NCI-H510A treated with DMSO at 0.1 percent for 48 hours (cell line): ENCODE measurements around the gene IER2.
"Not testable (repeated sequence)": the region's sequence is repeated elsewhere in the genome, so short reads cannot be mapped to it uniquely, and the experiment has no call there.

Experiments used
- DNase-seq: peaks from one replicate; lab custom pipeline; 2025; lab: John Stamatoyannopoulos, UW

Gene IER2

DNA sequence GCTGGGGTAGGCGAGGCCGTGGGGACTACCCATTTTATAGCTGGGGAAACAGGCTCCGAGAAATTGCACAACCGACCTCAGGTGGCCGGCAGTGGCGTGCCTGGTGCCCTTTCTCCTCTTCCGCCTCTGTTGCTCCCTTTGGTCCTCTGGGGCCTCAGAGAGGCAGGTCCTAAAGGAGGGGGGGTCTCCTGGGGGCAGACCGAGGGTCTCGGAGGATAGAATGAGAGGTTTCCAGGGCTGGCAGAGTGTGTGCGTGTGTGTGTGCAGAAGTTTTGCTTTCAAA lies 11.4 kb upstream of the IER2 start:
- DNase-seq, result no peak

DNA sequence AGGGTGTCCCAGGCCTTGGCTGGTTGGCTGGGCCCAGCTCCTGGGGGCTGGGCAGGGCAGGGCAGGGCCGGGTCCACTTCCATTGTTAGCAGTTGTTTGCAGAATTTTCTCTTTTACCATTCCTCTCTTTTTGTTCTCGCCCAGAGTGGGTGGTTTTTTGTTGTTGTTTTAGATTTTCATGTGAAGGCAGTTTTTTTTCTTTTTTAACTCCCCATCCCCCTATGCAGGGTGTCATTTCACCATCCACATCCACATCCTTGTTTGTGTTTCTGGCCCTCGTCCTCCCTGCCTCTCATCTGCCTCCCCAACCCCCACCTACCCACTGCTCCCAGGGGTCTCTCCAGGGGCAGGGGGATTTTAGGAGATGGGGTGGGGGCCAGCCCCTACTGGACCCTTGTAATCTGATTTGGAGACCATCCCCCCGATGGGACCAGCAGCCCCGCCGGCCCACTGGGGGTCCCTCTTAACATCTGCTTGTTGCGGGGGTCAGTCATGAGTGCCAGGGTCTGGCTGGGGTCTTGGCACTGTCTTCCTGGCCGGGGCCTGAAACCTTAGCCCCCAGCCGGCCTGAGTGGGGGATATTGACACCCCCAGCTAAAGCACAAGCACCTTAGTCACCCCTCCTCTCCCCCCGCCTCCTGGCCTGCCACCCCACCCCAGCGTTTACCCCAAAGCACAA lies 10.4 kb upstream of the IER2 start:
- no peak for DNase-seq

DNA sequence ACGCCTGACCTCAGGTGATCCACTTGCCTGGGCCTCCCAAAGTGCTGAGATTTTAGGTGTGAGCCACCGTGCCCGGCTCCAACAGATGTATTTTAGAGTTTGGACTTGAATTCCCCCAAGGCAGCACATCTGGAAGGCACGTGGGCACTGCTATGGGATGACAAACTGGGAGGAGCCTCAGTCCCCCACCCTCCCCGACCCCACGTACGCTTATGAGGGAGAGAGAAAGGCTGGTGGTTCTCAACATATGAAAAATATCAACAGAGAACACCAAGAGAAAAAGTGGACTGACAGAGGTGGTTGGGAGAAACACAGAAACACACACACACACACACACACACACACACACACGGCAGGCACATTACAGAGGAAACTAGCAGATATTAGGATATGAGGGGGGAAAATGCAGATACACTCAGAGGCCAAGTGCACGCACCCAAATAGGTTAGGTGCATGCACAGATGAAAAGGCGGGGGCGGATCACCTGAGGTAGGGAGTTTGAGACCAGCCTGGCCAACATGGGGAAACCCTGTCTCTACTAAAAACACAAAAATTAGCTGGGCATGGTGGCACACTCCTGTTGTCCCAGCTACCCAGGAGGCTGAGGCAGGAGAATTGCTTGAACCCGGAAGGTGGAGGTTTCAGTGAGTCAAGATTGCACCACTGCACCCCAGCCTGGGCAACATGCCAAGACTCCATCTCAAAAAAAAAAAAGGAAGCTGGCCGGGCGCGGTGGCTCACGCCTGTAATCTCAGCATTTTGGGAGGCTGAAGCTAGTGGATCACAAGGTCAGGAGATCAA lies 3.2 kb upstream of the IER2 start:
- no peak for DNase-seq

DNA sequence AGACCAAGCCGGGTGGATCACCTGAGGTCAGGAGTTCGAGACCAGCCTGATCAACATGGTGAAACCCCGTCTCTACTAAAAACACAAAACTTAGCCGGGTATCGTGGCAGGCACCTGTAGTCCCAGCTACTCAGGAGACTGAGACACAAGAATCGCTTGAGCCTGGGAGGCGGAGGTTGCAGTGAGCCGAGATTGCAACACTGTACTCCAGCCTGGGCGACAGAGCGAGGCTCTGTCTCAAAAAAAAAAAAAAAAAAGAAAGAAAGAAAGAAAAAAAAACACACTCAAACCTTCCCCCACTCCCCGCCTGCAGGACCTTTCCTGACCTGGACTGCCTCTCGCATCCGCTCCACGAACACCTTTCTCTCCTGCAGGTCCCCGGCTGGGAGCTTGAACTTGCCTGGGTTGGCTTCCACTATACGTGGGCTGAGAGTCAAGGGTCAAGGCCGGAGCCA lies 1.0 kb upstream of the IER2 start:
- DNase-seq, result not testable (repeated sequence)

DNA sequence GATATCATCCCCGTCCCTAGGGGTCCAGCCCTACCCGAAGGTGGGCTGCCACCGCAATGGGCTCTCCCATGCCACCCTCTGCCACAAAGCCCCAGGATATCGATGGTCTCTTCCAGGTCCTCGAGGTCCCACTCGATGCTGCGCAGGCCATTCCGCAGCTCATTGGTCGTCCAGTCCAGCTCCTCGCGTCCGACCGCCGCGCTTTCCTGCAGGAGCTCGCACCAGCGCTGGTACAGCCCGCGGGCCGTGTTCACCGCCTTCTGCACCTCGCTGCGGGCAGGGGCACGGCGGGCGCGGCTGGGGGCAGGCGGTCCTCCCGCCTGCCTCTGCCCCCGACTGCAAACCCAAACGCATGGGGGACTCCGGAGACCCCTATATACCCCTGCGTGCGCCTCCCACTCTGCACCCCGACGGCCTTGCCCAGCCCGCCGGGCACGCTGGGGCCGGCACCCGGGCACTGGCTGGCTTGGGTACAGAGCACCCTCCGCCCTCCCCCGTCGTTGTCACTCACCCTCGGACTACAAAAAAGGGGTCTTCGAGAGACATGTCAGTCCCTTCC lies 504 bp upstream of the IER2 start:
- DNase-seq, result peak; percentile 35

DNA sequence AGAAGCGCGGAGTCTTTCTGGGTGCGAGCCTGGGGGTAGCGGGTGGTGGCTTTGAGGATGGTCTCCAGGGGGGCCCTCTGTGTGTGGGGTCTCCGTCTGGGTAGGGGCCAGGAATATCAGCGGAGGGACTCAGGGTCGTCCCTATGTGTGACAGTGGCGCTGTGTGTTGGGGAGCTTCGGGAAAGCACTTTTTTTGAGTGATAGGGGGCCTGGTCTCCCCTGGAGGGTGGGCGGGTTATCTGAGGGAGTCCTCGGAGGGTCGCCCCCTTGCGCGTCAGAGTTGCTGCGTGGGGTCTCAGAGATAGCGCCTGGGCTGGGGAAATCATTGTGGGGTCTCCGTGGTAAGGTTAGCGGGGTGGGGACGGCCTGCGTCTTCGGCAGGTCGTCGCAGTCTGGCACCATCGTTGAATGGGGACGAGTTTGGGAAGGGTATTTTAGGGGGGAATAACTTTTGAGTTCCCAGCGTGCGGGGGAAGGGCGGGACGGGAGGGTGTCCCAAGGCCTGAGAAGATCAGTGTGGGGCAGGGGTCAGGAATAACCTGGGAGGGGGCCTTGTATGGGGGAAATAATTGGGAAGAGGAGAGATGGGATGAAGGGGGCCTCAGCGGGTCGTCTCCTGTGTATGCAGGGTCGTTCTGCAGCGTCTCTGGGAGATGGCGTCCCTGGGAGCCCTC lies 857 bp downstream of the IER2 start:
- DNase-seq, result no peak

DNA sequence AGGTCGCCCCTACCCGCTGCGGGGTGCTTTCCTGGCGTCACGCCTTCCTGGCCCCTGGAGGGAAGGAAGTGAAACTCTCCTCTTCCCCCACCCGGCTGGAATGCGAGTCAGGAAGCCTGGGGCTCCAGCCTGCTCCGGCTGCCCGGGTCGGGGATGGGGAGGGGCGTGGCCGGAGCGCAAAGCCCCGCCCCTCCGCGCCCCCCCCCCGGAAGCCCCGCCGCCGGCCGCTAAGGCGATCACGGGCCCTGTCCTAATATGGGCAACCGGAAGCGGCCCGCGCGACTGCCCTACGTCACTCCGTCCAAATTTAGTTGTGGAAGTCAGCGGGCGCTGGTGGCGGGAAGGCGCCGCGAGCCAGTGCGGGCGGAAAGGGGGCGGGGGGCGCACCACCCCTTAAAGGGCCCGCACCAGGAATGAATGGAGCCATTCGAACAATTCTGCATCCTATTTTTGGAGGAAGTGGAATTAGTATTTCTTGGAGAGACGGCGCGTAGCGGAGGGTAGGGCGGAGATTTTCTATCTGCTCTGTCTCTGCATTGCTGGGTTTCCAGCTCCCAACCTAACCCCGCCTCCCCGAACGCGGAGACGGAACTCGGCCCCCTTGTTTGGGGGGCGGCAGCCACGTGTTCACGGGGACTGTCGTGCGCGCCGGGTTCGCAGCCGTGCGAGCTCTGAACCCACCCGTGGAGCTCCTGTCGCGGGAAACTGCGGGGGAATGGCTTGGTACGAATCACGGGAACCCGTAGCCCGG lies 1.6 kb downstream of the IER2 start:
- DNase-seq, result peak; percentile 97

DNA sequence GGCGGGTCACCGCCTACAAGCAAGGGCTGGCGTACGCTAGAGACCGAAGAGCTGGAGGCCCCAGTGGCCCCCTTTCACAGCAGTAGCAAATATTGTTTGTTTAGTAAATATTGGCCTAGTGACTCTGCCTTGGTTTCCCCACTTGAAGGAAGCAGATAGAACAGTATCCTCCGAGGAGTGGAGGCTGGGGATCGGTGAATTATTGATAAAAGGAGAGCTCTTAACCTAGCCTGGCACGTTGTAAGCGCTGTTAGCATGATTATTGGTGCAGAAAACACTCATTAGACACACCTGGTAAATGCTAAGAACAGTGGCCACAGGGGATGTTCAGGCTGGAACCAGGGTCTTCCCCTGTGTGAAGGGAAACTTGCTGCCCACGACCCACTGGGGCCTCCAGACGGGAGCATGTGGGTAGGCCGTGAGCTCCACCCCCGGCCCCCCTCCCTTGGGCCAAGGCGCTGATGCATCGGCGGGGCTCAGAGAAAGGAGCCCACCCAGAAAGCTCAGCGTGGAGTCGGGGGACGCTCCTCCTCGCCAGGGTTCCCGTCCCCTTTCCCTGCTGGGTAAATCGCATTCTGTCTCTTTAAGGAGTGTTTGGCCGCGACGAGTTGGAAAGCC lies 2.3 kb downstream of the IER2 start:
- DNase-seq, result no peak

DNA sequence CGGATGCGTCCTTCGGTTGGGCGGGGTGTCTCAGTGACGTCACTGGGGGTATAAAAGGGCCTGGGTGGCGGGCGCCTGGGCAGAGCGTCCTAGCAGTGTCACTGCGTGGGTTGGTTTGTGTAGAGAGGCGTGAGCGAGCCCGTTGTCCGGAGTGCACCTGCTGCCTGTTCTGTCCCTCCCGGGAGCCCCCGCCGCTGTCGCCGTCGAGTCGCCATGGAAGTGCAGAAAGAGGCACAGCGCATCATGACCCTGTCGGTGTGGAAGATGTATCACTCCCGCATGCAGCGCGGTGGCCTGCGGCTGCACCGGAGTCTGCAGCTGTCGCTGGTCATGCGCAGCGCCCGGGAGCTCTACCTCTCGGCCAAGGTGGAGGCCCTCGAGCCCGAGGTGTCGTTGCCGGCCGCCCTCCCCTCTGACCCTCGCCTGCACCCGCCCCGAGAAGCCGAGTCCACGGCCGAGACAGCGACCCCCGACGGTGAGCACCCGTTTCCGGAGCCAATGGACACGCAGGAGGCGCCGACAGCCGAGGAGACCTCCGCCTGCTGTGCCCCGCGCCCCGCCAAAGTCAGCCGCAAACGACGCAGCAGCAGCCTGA lies 2.9 kb downstream of the IER2 start:
- DNase-seq, result peak; percentile 91

DNA sequence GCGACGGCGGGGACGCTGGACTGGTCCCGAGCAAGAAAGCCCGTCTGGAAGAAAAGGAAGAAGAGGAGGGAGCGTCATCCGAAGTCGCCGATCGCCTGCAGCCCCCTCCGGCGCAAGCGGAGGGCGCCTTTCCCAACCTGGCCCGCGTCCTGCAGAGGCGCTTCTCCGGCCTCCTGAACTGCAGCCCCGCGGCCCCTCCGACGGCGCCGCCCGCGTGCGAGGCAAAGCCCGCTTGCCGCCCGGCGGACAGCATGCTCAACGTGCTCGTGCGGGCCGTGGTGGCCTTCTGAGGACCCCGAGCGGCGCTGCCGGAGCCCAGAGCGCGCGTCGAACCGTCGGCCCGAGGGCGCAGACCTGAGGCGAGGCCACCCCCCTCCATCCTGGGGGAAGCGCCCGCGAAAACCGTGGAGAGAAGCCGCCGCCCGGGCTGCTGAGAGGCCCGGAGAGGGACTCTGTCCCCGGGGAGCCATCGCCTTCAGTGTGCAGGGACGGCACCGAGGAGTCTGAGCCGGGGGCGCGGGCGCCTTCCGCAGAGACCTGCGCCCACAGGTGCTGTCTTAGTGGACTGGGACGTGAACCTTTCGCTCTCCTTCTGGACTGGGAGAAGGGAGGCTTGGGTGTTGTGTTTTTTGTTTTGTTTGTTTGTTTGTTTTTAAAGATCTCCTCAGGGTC lies 3.5 kb downstream of the IER2 start:
- DNase-seq, result no peak

DNA sequence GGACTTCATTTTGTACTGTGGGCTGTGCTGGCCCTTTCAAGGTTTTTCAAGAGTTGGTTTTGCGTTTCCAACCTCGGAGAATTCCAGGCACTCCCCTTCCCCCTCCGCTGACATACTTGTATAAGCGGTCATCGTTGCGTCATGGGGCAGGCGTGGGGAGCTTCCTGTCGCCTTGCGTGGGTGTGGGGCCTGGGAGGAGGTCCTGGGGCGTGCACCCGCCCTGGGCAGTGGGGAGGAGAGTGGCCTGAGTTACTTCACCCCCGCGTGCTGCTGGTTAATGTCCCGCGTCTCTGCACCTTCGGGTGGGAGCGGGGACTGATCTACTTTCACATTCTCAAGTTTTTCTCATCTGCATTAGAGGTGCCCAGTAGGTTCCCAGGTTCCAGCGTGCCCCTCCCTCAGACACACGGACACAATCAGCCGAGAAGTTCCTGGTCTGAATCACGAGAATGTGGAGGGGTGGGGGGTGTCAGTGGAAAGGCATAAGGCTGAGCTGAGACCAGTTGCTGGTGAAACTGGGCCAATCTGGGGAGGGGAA lies 4.1 kb downstream of the IER2 start:
- peak; percentile 47 for DNase-seq

DNA sequence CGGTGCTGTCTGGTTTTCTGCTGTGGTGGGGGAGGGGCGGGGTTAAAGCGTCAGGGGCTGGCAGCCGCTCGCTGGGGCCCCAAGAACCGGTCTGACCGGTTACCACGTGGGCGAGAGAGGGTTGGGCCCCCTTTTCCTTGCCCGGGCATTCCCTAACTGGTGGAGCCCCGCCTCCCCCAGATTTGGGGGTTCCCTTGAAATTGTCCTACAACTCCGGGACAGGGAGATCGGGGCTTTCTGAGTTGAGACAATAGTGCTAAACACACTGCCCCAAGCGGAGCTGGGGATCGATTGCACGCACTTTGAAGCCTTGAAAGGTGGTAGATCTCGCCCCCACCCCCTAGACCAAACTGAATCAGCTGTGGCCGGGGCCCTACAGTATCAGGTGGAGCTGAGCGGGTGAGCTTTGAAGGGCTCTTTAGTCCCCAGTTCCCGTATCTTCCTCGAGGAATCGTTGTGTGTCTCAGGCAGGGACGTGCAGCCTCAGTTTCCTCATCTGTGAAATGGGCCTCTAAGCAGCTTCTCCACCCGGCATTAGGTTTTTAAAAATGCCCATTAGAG lies 4.8 kb downstream of the IER2 start:
- DNase-seq, result peak; percentile 82

DNA sequence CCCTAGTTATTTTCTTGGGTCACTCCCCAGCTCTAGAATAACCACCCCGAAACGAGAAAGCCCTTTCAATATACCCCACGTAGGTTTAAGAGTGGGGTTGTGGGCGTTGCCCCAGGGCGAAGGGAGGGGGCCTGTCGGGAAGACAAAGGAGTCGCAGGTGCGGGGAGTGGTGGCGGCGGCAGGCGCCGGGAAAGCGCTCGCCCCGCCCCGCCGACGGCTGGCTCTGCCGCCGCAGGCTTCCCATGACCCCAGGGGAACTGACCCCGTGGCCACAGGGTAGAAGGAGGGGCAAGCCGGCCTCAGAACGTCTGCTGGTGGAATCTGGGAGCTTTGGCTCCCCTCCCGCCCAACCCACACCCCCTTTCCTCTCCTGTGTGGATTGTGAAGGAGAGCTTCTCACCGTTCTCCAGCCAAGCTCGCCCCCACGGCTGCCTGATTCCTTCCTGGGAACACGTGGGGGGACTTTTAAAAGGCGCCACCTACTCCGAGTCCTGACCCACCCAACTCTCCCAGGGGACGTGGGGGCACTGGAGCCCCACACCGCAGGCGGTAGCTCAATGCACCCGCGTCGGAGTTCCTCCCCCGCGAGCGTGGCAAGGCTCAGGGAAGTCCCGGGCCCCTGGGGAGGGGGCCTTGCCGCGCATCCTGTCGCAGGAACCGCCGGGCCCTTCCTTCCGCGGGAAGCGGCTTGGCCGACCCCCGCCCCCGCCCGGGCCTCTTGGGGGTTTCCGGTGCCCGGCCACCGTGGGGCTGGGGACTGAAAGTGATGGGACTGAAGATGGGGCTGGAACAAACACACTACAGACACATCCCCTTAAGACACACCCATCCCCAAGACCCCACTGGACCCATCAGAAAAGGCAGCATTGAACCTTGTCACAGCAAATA lies 5.5 kb downstream of the IER2 start:
- peak; percentile 63 for DNase-seq

DNA sequence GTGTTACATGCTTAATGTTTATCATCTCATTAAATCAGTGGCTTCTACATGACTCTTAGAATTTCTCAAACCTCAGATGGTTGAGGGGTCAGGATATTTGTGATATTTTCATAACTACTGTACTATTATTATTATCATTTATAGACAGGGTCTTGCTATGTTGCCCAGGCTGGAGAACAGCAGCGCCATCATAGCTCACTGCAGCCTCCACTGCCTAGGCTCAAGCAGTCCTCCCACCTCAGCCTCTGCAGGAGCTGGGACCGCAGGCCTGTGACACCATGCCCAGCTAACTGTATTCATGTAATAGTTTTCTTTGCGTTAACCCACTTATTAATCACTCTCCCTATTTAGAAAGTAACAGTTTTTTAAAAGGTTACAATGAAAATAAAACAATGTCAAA lies 9.5 kb downstream of the IER2 start:
- no peak for DNase-seq

DNA sequence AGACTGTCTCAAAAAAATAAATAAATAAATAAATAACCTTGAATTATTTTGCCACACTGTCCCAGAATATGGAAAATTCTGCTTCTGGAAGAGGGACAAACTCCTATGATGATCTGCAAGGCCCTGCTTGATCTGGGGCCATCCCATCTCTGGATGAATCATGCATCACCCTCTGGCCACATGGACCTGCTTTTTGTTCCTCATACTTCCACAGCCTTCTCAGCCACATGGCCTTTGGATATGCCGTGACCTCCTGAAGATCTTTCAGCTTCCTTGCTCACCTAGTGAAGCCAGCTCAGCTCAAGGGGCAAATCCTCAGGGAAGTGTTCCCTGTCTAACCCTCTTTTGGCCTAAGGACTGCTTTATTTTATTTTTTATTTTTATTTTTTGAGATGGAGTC lies 10.3 kb downstream of the IER2 start:
- DNase-seq, result no peak

DNA sequence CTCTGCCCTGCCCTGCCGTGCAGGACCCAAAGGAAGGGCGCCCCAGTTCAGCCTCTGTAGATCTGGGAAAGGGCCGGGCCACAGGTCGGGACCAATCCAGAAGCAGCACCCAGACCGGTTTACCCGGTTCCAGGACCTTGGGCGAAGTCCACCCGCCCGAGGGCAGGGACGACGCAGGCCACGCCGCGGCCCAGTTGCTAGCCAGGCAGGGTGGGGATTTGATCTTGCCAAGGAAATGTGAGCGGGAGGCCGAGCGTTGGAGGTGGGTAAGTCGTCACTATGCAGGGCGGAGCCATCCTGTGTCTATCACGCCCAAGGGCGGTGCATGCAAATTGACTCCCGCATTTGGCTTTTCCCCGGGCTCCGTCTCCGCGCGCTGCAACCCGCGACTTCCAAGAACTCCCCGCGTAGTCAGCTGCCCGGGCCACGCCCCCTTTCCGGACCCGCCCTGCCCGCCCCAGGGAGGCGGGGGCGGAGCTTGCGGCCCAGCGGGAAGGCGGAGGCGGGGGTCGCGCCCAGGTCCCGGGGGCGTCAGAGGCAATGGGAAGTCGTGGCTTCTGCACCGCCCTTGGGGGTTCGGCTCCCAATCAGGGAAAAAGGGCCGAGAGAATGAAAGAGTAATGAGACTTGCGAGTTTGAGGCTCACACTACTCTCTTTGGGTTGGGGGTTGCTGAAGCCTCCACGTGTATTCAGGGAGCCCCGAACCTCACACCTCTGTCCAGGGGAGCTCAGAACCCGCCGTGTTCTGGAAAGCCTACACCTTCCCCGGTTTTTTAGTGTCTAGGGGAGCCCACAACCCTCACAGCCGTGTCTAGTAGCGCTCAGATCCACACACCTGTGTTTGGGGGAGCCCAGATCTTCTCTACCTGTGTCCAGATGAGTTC lies 12.8 kb downstream of the IER2 start:
- DNase-seq, result peak; percentile 96

DNA sequence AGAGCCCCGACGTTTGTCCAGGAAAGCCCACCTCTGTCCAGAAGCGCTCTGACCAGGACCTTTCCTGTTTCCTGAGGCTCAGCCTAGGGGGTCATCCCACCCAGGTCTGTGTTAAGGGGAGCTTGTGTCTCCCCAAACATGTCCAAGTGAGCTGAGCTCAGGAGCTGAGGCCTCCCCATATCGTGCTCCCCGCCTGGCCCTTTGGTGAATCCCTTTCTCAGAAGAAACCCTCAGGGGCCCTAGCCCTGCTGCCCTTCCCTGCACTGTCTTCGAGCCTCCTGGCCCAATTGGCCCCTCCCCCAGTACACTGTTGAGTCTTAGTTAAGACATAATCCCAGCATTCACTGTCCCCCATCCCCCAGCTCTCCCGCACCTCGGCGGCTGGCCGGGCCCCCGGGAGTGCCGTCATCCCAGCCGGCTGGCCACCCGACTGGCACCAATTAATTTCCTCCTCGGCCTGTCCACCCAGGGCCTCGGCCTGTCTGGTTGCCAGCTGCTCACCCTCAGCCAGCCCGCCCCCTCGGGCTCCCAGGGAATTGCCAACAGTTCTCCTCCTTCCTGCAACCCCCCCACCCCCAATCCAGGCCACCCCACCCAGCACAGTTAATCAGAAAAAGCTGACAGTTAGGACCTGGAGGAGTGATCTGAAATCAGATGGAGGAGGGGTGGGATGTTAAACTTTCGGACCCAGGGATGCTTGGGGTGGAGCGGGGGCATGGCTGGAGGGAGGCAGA lies 13.6 kb downstream of the IER2 start:
- peak; percentile 30 for DNase-seq
